GM12892 (cell line): ENCODE results near the gene PTPRK.

Source experiments
- POLR2A ChIP-seq: IDR thresholded peaks from 2 replicates; pipeline ENCODE4 v1.6.1; 2011; ENCODE audit warnings: low read depth, low read length, control low read depth
- POLR2AphosphoS5 ChIP-seq: IDR thresholded peaks from 2 replicates; pipeline ENCODE4 v1.6.1; 2011; ENCODE audit warnings: low read depth, low read length, control low read depth

- TF ChIP-seq POLR2AphosphoS5 (no peak), POLR2A (no peak)
Measured at GRCh38 chr6:128280960-128281359, 239.4 kb downstream of the PTPRK start.
